GM21381 (cell line): ENCODE measurements around the gene SERPINE1.

Experiments
- ATAC-seq: cut with Tn5 transposase; IDR thresholded peaks from one replicate; pipeline ENCODE4 v1.9.1; 2021; ENCODE audit warnings: mild to moderate bottlenecking, moderate library complexity; ENCODE audit not compliant: unreplicated experiment

Gene SERPINE1

GRCh38 chr7:101185258-101185839 lies 58.4 kb downstream of the SERPINE1 start:
- ATAC-seq = no peak

GRCh38 chr7:101186194-101186593 lies 59.3 kb downstream of the SERPINE1 start:
- ATAC-seq = no peak

- no peak for ATAC-seq
Observed at GRCh38 chr7:101186844-101187428, 60.0 kb downstream of the SERPINE1 start.
